Mononuclear cell (primary cell): ENCODE results near the gene CTNNA1. TPM values are rescaled to one million over a fixed set of nuclear protein-coding genes. Genes with fewer than 3 reads are reported as not detected.
"Not testable (repeated sequence)": the region's sequence is repeated elsewhere in the genome, so short reads cannot be mapped to it uniquely, and the experiment has no call there.

ENCODE experiments used
- H3K27me3 ChIP-seq: 2 replicates; pipeline ENCODE4 v1.6.0; 2011; ENCODE audit warnings: low read length, control low read depth; ENCODE audit not compliant: insufficient read depth
- H3K4me1 ChIP-seq: 2 replicates; pipeline ENCODE4 v1.5.1; 2011; ENCODE audit warnings: mild to moderate bottlenecking, low read length, control low read depth; ENCODE audit not compliant: insufficient read depth
- H3K4me3 ChIP-seq: 2 replicates; pipeline ENCODE4 v1.5.1; 2011; ENCODE audit warnings: mild to moderate bottlenecking, low read length, moderate library complexity
- H3K9me3 ChIP-seq: 2 replicates; pipeline ENCODE4 v1.5.1; 2011; ENCODE audit warnings: low read depth, mild to moderate bottlenecking, control low read depth, low read length
- total RNA-seq: library from RNA; depleted of rRNA; stranded (reverse); fragments of >200 nt; gene quantifications from one replicate; pipeline ENCODE4 v1.2.3, GENCODE V29; 2012

CTNNA1 gene
- total RNA-seq, 1 donor: 67.2 TPM

DNA sequence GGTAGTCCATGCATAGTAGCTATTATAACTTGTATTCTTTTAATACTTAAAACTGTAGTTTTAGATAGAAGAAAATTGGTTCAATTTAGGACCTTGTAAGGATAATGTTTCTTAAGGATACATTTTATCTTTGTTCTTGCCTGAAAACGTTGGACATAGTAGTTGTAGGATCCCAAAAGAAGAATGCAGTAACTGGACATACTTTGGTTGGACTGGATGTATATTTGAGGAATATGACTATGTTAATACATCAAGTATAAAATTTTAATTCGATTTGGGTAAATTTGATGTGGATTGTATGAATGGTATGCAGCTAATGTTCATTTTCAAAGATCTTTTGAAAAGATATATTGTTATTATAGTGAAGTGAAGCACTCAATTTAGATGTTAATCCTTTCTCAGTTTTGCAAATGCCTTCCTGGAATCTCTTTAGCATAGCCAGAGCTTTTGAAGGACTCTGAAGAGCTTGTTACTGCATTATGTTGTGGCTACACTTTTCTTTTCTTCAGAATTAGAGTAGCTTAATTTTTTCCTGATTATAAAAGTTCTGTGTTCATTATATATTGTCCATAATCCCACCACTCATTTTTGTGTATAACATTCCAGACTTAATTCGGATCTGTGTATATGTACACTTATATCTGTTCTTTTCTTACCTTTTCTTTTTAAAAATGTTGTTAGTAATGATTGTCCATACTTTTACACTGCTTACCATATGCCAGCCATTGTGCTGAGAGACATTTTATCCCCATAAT, 80.7 kb downstream of the CTNNA1 start:
- H3K4me1 ChIP-seq: no peaks in the 10 kb centered on the region
- no peak overlapping the region for H3K4me3 ChIP-seq
- no peaks in the 10 kb centered on the region for H3K9me3 ChIP-seq
- H3K27me3 ChIP-seq: no peaks in the 10 kb centered on the region

DNA sequence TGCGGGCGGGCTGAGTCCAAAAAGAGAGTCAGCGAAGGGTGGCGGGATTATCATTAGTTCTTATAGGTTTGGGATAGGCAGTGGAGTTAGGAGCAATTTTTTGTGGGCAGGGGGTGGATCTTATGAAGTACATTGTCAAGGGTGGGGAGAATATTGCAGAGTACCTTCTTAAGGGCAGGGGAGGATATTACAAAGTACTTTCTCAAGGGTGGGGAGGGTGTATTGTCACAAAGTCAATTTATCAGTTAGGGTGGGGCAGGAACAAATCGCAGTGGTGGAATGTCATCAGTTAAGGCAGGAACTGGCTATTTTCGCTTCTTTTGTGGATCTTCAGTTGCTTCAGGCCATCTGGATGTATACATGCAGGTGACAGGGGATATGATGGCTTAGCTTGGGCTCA, 81.6 kb downstream of the CTNNA1 start:
- H3K9me3 ChIP-seq, H3K4me1 ChIP-seq, H3K27me3 ChIP-seq, H3K4me3 ChIP-seq: not testable (repeated sequence)

DNA sequence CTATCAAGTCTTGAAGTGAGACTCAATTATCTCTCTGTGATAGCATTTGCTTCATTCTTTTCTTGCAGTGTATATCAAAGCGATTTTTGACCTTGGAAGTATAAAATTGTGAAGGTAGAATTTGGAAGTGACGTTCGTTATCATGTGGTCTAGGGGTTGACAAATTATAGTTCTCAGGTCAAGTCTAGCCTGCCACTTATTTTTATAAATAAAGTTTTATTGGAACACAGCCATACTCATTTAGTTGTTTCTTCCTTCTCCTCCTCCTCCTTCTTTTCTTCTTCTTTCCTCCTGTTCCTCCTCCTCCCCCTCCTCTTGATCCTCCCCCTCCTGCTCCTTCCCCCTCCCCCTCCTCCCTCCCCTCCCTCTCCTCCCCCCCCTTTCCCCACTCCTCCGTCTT, 83.9 kb downstream of the CTNNA1 start:
- Histone ChIP-seq H3K4me1 (no peaks in the 10 kb centered on the region), H3K9me3 (no peaks in the 10 kb centered on the region), H3K4me3 (no peak overlapping the region), H3K27me3 (no peaks in the 10 kb centered on the region)

DNA sequence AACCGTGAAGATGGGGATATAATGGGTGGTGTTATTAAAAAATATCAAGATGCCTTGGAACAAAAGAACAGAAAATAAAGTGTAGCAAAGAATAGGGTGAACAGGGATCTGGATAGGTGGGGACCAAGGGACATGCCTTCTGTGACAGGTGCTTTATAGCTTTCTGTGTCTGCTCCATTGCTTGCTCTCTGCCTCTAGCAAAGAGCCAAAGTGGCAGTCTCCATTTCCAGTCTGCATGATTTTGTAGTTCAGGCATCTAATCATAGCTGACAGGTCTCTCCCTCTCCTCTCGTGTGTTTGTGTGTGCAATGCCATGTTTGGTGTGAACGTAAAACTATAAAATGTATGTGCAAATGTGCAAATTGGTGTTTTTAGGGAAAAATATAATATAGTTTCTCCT, 86.9 kb downstream of the CTNNA1 start:
- Histone ChIP-seq H3K4me3 (no peak overlapping the region), H3K9me3 (no peaks in the 10 kb centered on the region), H3K27me3 (no peaks in the 10 kb centered on the region), H3K4me1 (no peaks in the 10 kb centered on the region)

DNA sequence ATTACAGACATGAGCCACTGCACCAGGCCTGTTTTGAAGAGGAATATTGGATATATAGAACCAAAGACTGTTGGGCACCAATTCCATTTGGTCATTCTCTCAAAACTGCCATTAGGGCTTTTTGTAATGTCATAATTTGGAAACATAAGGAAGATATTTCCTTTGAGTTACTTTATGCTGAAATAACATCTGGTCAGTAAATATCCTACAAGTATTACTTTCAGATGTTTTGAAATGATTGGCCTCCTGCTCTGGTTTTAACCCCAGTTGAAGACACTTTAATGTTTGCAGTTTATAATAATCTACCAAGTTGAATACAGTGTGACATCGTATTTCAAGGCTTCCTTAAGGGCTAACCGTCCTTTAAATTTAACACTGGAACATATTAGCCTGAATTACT, 88.3 kb downstream of the CTNNA1 start:
- Histone ChIP-seq H3K4me1 (no peaks in the 10 kb centered on the region), H3K27me3 (no peaks in the 10 kb centered on the region), H3K4me3 (no peak overlapping the region), H3K9me3 (no peaks in the 10 kb centered on the region)

DNA sequence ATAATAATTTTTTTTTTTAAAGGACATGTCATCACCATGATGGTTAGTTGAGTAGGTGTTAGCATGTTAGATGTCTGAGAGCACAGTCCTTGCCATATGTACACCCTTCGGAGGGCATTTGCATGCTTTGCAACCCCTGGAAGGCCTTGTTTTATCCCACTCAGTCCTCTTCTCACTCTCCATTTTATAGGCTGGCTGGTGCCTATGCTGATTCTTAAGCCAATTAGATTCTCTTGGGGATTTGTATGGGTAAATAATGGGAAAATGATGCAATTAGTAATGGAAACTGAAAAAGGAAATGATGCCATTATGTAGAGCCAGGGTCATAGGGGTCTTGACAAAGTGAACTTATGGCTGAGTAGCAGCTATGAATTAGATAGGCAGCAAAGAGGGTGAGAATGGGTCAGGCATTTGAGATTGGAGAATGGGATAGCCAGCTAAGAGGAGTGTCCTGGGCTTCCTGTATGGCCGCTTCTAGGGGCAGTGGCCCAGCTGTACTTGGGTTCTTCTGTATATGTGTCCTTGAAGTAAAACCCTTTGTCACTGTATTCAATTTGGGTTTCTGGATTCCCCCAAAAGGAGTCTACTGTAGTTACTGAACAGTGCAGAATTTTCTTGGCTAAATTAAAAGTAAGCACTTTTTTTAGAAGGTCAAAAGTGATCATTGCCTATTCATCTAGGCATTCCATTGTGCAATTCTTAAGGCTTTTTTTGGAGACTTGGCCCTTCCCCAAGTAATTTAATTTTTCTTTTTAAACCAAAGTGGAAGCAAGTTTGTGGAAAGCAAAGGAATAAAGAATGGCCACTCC, 90.3 kb downstream of the CTNNA1 start:
- Histone ChIP-seq H3K4me1 (no peaks in the 10 kb centered on the region), H3K4me3 (no peak overlapping the region), H3K27me3 (no peaks in the 10 kb centered on the region), H3K9me3 (no peaks in the 10 kb centered on the region)

DNA sequence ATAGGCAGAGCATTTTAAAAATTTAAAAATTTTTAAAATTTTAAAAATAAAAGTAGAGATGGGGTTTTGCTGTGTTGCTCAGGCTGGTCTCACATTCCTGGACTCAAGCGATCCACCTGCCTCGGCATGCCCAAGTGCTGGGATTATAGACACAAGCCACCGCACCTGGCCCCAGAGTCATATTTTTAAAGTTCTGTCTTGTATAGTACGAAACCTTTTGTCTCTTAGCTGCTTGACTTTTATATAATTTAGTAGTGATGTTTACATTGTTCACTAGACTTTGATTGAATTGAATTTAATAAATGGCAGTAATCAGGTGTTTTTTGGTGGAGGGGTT, 90.9 kb downstream of the CTNNA1 start:
- H3K4me1 ChIP-seq: no peaks in the 10 kb centered on the region
- H3K4me3 ChIP-seq: no peak overlapping the region
- no peaks in the 10 kb centered on the region for H3K27me3 ChIP-seq
- H3K9me3 ChIP-seq: no peaks in the 10 kb centered on the region

DNA sequence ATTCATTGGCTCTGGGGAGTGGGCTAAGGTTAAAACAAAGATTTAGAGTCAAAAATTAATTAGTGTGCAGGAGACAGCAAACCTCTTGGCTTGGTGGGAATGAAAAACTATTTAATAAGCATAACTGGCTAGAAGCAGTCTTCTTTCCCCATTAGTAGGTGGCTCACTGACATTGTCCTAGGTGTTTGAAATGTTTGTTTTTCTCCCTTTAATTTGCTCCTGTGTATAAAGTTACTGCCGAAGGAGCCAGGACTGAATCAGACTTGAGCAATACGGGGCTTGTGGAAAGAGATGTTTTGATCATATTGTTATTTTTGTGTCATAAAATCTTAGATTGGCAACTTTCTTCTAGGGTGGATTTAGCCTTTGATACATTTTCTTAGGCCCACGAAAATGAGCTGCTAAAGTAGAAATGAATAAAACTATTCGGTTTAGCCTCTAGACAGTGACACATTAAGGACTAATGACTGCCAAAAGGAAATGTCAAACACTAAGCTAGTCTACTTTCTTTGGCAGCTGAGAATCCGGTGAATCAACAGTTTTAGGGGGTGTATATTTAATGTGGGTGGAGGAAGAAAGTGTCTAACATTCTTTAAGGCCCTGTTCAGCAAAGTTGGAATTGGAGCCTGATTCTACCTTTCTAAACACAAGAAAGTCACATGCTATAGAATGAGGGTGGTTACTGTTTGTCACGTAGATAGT, 91.7 kb downstream of the CTNNA1 start:
- Histone ChIP-seq H3K27me3 (no peaks in the 10 kb centered on the region), H3K9me3 (no peaks in the 10 kb centered on the region), H3K4me3 (no peak overlapping the region), H3K4me1 (no peaks in the 10 kb centered on the region)

DNA sequence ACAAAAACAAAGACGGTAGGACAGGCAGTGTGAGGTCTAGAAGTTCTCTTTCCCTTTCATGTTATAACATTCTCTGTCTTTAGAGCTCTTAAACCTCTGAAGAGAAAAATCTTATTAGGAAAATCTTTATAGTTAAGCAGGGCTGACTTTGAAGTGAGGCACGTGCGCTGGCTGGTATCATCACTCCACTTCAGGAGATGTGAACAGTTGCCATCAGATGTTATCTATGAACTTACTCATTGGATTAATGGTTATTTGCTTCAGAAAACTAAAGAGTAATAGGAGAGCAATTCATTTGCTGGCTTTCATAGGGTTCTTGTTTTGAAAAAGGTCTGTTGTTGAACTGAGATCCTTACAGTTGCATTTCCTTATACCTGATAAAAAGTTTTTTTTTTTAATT, 96.2 kb downstream of the CTNNA1 start:
- Histone ChIP-seq H3K4me1 (no peaks in the 10 kb centered on the region), H3K27me3 (no peaks in the 10 kb centered on the region), H3K4me3 (no peak overlapping the region), H3K9me3 (no peaks in the 10 kb centered on the region)

DNA sequence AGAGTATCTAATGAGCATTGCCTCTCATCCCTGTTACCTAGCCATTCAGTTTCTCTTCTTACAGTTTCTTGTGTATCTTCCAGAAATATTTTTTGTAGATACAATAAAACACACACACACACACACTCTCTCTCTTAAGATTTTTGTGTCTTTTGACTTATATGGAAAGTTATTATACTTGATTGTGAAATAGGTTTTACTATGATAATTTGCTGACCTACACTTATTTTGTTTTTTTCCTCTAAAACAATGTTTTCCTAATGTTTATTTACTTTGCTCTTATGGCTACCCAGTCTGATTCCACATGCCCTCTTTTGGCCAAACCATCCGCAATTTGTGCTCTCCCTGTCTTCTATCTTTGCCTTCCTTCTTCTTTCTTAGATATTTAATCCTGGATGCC, 96.7 kb downstream of the CTNNA1 start:
- Histone ChIP-seq H3K4me1 (no peaks in the 10 kb centered on the region), H3K4me3 (no peak overlapping the region)

DNA sequence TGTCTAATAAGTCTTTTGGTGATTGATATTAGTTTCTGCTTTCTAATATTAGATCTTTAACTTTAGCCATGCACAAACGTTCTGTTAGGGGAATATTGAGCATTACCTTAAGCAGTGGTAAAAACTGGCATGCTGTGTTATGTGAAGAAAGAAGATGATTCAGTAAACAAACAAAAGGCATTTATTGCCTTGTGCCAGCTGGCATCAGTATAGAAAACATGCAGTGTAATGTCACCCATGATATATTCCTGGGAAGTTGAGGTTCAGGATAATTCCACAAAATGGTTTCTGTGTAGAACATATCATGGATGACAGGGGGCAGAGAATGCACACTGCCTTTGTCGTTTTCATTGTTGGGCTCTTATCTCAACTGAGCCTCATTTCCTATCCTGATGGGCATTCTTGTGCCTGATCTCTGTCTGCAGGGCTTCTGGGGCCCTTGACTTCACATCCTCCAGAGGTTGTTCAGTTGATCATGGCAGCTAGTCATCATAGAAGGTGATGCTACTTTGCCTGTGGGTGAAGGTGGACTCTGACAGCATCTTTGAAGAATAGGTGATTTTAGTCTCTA, 97.7 kb downstream of the CTNNA1 start:
- Histone ChIP-seq H3K4me3 (no peak overlapping the region), H3K9me3 (no peaks in the 10 kb centered on the region), H3K4me1 (no peaks in the 10 kb centered on the region), H3K27me3 (no peaks in the 10 kb centered on the region)

More for the DNA sequence above, 96.7 kb downstream of the CTNNA1 start:
- H3K27me3 ChIP-seq: no peaks in the 10 kb centered on the region
- no peaks in the 10 kb centered on the region for H3K9me3 ChIP-seq

DNA sequence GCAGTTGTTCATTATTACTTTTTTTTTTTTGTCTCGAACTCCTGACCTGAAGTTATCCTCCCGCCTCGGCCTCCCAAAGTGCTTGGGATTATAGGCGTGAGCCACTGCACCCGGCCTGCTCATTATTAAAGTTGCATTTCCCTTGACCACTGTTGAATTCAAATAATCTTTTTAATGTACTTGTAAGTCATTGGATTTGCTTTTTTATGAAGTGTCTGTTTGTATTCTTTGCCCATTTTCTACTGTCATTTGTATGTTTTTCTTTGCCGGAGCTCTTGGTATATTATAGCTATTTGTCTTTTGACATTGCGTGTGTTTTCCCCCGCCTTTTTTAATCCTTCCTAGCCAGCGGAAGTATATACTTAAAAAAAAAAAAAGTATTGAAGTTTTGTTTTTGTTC, 99.9 kb downstream of the CTNNA1 start:
- Histone ChIP-seq H3K9me3 (no peaks in the 10 kb centered on the region), H3K27me3 (no peaks in the 10 kb centered on the region), H3K4me3 (no peak overlapping the region), H3K4me1 (no peaks in the 10 kb centered on the region)

DNA sequence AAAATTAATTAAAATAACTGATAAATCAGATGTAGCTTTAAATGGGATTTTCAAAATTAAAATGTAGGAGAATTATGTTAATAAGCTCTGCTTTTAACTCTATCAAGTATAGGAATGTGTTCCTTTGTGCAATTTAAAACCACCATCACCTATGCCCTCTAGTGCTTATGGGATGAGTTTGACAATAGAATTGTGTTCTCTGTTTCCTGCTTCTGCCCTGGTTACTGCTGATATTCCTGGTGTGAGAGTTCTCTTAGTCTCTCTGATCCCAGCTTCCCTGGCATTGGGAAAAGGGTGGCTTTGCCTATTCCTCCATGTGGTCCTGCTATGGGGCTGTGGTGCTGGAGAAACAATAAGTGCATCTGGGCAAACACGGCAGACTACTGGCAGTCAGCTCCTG, 113.8 kb downstream of the CTNNA1 start:
- H3K4me3 ChIP-seq: no peak overlapping the region
- H3K27me3 ChIP-seq: no peaks in the 10 kb centered on the region
- no peaks in the 10 kb centered on the region for H3K4me1 ChIP-seq
- no peaks in the 10 kb centered on the region for H3K9me3 ChIP-seq

DNA sequence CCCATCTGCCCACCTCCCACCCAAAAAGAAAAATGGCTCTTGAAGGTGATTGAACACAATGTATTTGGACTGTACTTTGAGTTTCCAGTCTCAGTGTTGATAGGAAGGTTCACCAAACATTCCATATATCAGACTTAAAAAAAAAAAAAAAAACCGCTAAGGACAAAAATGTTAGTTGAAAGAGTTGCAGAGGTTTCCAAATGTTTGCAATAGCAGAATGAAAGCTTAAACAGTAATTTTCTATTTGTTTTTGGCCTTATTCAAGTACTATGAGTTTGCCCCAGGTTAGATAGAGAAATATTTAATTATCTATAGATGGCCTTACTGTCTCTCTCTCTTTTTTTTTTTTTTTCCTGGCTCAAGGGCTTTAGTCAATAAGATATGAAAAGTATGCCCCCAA, 115.8 kb downstream of the CTNNA1 start:
- Histone ChIP-seq H3K4me3 (no peak overlapping the region), H3K27me3 (no peaks in the 10 kb centered on the region), H3K9me3 (no peaks in the 10 kb centered on the region), H3K4me1 (no peaks in the 10 kb centered on the region)

DNA sequence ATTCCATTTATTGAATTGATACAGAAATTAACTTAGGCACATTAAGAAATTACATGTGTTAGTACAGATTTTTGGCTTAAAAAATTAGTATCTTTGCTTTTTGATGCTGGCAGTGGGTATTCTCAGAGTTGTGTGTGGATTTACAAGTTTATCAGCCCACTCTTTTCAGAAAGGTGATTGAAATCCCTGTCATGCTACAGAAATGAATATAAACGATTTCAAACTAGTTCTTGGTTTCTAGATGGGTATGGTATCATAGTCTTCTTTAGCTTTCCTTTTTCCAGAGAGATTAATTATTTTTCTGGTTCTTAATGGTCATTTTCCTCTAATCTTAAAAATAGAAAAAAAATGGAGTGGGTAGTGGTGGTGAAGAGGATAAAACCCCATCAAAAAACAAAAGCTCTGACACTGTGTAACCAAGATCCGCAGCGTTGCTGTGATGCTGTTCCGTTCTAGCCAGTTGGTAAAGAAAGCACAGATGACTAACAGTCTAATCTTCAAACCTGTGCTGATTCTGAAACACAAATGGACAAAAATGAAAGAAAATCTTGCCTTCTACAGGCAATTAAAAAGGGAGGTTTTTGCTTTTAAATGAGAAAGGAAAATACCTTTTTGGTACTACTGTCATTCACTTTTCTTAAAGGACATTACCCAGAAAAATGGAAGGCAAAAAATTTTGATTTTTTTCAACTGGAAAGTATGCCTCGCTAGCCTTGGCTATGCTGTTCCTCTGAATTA, 116.7 kb downstream of the CTNNA1 start:
- Histone ChIP-seq H3K9me3 (no peaks in the 10 kb centered on the region), H3K4me3 (no peak overlapping the region), H3K4me1 (no peaks in the 10 kb centered on the region), H3K27me3 (no peaks in the 10 kb centered on the region)
